SK-N-SH (cell line): ENCODE measurements around the gene BRINP3. TPM values are rescaled to one million over a fixed set of nuclear protein-coding genes. Genes with fewer than 3 reads are reported as not detected.
"Not testable (repeated sequence)": the region's sequence is repeated elsewhere in the genome, so short reads cannot be mapped to it uniquely, and the experiment has no call there.

Experiments
- CTCF ChIA-PET: fragments of 300-600, 350-600 bp; formaldehyde crosslinking; extraction: SDS; loops from one replicate; lab custom pipeline; 2021; lab: Yijun Ruan, JAX
- POLR2A ChIA-PET: fragments of 350-600 bp; sonication (Branson Sonifier 250); formaldehyde crosslinking; extraction: SDS; loops from one replicate; lab custom pipeline; 2020; ENCODE audit warnings: antibody characterized with exemption, inconsistent platforms; lab: Yijun Ruan, JAX
- DNase-seq: peaks from one replicate; pipeline ENCODE4 v3.0.0; 2012
- H2AFZ ChIP-seq: fragments of 200-600 bp; sonication (generic); 2 replicates; pipeline ENCODE4 v1.8.1; 2016; ENCODE audit warnings: antibody characterized with exemption, mild to moderate bottlenecking, low read depth
- H3F3A ChIP-seq: fragments of 200-600 bp; sonication (generic); replicated peaks from 2 replicates; pipeline ENCODE3; 2016; ENCODE audit warnings: antibody characterized with exemption, mild to moderate bottlenecking; ENCODE audit not compliant: insufficient read depth
- H3K27ac ChIP-seq, 2 experiments: fragments of 200-500 bp in 1 of 2; fragments of 200-600 bp in 1 of 2; sonication (Bioruptor generic) in 1 of 2; sonication (generic), shearing (Covaris generic) in 1 of 2; 2 replicates each; pipeline versions ENCODE4 v1.5.1 to v1.6.1; 2014 to 2016; ENCODE audit warnings: low read depth in 2 of 2, inconsistent platforms in 1 of 2, low read length in 1 of 2, mild to moderate bottlenecking in 1 of 2, mixed read lengths in 1 of 2
- H3K27me3 ChIP-seq: fragments of 200-600 bp; sonication (generic), shearing (Covaris generic); 2 replicates; pipeline ENCODE4 v1.6.1; 2016; ENCODE audit warnings: mixed run types; ENCODE audit not compliant: insufficient read depth
- H3K36me3 ChIP-seq, 2 experiments: fragments of 200-500 bp in 1 of 2; fragments of 200-600 bp in 1 of 2; sonication (Bioruptor generic) in 1 of 2; sonication (generic) in 1 of 2; replicated peaks in 1 of 2; 2 replicates each; pipeline versions ENCODE3 to v1.5.1; 2014 to 2016; ENCODE audit warnings: low read length in 1 of 2, mild to moderate bottlenecking in 1 of 2; ENCODE audit not compliant: insufficient read depth in 2 of 2, control insufficient read depth in 1 of 2
- H3K4me1 ChIP-seq, 2 experiments: fragments of 200-500 bp in 1 of 2; fragments of 200-600 bp in 1 of 2; sonication (Bioruptor generic) in 1 of 2; sonication (generic), shearing (Covaris generic) in 1 of 2; 2 replicates each; pipeline versions ENCODE4 v1.5.1 to v1.6.1; 2014 to 2016; ENCODE audit warnings: low read depth in 1 of 2, low read length in 1 of 2, mixed run types in 1 of 2; ENCODE audit not compliant: insufficient read depth in 2 of 2, control insufficient read depth in 1 of 2
- H3K4me2 ChIP-seq: fragments of 200-600 bp; sonication (generic), shearing (Covaris generic); 2 replicates; pipeline ENCODE4 v1.6.1; 2017; ENCODE audit warnings: mixed run types
- H3K4me3 ChIP-seq, 2 experiments: fragments of 200-500 bp in 1 of 2; fragments of 200-600 bp in 1 of 2; sonication (Bioruptor generic) in 1 of 2; sonication (generic), shearing (Covaris generic) in 1 of 2; 2 replicates each; pipeline versions ENCODE4 v1.5.1 to v1.8.1; 2014 to 2016; ENCODE audit warnings: low read depth in 2 of 2, inconsistent platforms in 1 of 2, low read length in 1 of 2, mild to moderate bottlenecking in 1 of 2, mixed read lengths in 1 of 2, moderate library complexity in 1 of 2
- H3K79me2 ChIP-seq: fragments of 200-600 bp; sonication (generic); 2 replicates; pipeline ENCODE4 v1.8.1; 2017; ENCODE audit warnings: mild to moderate bottlenecking; ENCODE audit not compliant: insufficient read depth
- H3K9ac ChIP-seq: fragments of 200-600 bp; sonication (generic); 2 replicates; pipeline ENCODE4 v1.6.1; 2017; ENCODE audit warnings: mixed run types
- H3K9me2 ChIP-seq: fragments of 200-600 bp; sonication (generic); 2 replicates; pipeline ENCODE4 v1.6.1; 2017; ENCODE audit warnings: mixed run types
- H3K9me3 ChIP-seq: fragments of 200-600 bp; sonication (generic); 2 replicates; pipeline ENCODE4 v1.6.1; 2017; ENCODE audit warnings: mixed run types, mild to moderate bottlenecking, moderate library complexity
- H4K20me1 ChIP-seq: fragments of 200-600 bp; sonication (generic); 2 replicates; pipeline ENCODE4 v1.6.1; 2017; ENCODE audit warnings: mild to moderate bottlenecking, mixed run types; ENCODE audit not compliant: insufficient read depth
- GATA2 ChIP-seq: sonication (generic); formaldehyde crosslinking; IDR thresholded peaks from 2 replicates; pipeline ENCODE4 v1.5.0; 2020; ENCODE audit warnings: mild to moderate bottlenecking, missing genetic modification reagents
- NRF1 ChIP-seq: IDR thresholded peaks from 2 replicates; pipeline ENCODE4 v1.6.1; 2012; ENCODE audit warnings: low read depth, mild to moderate bottlenecking, low read length
- POLR2AphosphoS5 ChIP-seq: IDR thresholded peaks from 2 replicates; pipeline ENCODE4 v1.6.1; 2012; ENCODE audit warnings: low read depth, low read length
- RAD21 ChIP-seq: IDR thresholded peaks from 2 replicates; pipeline ENCODE4 v1.6.1; 2012; ENCODE audit warnings: mild to moderate bottlenecking, low read length
- RCOR1 ChIP-seq: fragments of 150-350 bp; IDR thresholded peaks from 2 replicates; pipeline ENCODE4 v1.6.1; 2017; ENCODE audit warnings: antibody characterized with exemption, low read length
- SIN3A ChIP-seq: IDR thresholded peaks from 2 replicates; pipeline ENCODE4 v1.6.1; 2012; ENCODE audit warnings: low read depth, mild to moderate bottlenecking, low read length, moderate library complexity, borderline replicate concordance
- WGBS: methylation state at CpG from one replicate; pipeline ENCODE4 v1.1.6; 2017; ENCODE audit warnings: low lambda C conversion rate; 5-methylcytosine and 5-hydroxymethylcytosine counted together
- polyA plus RNA-seq, 3 experiments: library from polyadenylated mRNA; depleted of rRNA; stranded (reverse); fragments of >200 nt; gene quantifications; 2 replicates each; pipeline ENCODE4 v1.2.3, GENCODE V29; 2012
- TF ChIP-seq, protein P1 (sequence below): IDR thresholded peaks from 2 replicates; pipeline ENCODE4 v1.6.1; 2012; ENCODE audit warnings: mild to moderate bottlenecking, low read depth, low read length, moderate library complexity

The BRINP3 gene
- polyA plus RNA-seq, 1 of the 3 experiments (the other 2 are of a cell fraction), result not detected

DNA sequence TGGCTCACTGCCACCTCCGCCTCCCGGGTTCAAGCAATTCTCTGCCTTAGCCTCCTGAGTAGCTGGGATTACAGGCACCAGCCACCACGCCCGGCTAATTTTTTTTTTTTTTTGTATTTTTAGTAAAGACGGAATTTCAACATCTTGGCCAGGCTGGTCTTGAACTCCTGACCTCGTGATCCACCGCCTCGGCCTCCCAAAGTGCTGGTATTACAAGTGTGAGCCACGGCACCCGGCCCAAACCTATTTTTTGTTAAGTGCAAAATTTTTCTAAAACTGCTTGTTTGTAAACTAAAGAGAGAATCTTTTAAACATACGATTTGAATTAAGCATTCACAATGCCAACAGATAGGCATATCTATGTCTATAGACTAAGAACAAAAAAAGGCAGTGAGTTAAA is 357.1 kb downstream of the BRINP3 start:
- 90% methylated on average over 11 of the region's 11 CpGs for WGBS
- H4K20me1 ChIP-seq, H3F3A ChIP-seq, CTCF ChIA-PET, H2AFZ ChIP-seq, POLR2A ChIA-PET, H3K9ac ChIP-seq, H3K4me3 ChIP-seq, H3K4me2 ChIP-seq, DNase-seq, H3K9me2 ChIP-seq, H3K4me1 ChIP-seq, H3K9me3 ChIP-seq, H3K79me2 ChIP-seq, H3K36me3 ChIP-seq, H3K27ac ChIP-seq, H3K27me3 ChIP-seq: not testable (repeated sequence)

DNA sequence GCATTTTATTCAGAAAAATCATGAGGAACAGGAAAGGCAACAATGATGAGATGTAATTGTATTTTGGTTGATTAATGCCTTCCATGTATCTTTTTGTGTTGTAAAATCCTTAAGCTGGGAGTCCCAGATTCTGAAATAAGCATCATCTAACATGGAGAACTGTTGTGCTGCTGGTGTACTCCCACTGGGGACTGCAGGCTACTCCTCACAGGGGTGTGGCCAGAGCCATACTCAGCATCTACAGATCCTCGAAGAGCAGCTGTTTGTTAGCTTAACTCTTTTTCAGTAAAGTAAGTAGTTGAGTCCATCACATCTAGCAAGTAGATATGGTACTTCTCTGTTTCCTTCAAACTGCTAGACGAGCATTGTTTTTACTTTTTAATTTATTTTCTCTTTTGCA is 358.0 kb downstream of the BRINP3 start:
- H4K20me1 ChIP-seq, result no peaks in the 10 kb centered on the region
- ChIA-PET CTCF (no interaction called here), POLR2A (no interaction called here)
- WGBS, result 71% methylated on average over 2 of the region's 2 CpGs
- H3K36me3 ChIP-seq, result no peaks in the 10 kb centered on the region
- no peaks in the 10 kb centered on the region for H3K4me1 ChIP-seq
- no peak overlapping the region for H2AFZ ChIP-seq
- no peak overlapping the region for H3K27ac ChIP-seq
- no peaks in the 10 kb centered on the region for H3K27me3 ChIP-seq
- DNase-seq, result no peak
- no peak for TF ChIP-seq RCOR1
- no peaks in the 10 kb centered on the region for H3K79me2 ChIP-seq
- H3F3A ChIP-seq, result no peaks in the 10 kb centered on the region
- H3K4me3 ChIP-seq, result no peak overlapping the region
- no peaks in the 10 kb centered on the region for H3K9me2 ChIP-seq
- no peak overlapping the region for H3K9ac ChIP-seq
- no peak overlapping the region for H3K4me2 ChIP-seq
- H3K9me3 ChIP-seq, result no peaks in the 10 kb centered on the region

DNA sequence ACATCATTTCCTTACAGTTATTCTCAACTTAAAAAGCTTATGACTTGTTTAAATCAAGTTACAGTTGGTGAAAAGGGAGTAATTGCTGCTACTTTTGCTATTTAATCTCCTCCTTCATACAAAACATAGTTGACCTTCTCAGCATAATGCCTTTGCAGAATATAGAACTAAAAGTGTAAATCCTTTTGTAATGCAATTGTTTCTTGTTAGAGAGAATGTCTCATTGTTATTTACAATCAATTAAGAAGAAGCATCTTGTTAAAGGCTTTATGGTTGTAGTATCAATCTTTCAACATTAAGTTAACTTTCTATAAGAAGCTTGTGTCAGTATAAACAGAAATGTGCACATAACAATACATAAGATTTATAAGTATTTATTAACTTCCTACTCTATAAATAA is 360.7 kb downstream of the BRINP3 start:
- Histone ChIP-seq H3K79me2 (no peaks in the 10 kb centered on the region), H4K20me1 (no peaks in the 10 kb centered on the region), H3K27me3 (no peaks in the 10 kb centered on the region), H3K4me3 (no peak overlapping the region), H2AFZ (no peak overlapping the region), H3K9me3 (no peaks in the 10 kb centered on the region), H3K9me2 (no peaks in the 10 kb centered on the region), H3F3A (no peaks in the 10 kb centered on the region), H3K4me2 (no peak overlapping the region), H3K4me1 (no peaks in the 10 kb centered on the region), H3K27ac (no peak overlapping the region), H3K9ac (no peak overlapping the region), H3K36me3 (no peaks in the 10 kb centered on the region)
- POLR2A ChIA-PET, result no interaction called here
- CTCF ChIA-PET, result no interaction called here
- DNase-seq, result no peak
- TF ChIP-seq RAD21 (no peak), GATA2 (CRISPR knock-in tag) (no peak), SIN3A (no peak), NRF1 (no peak), POLR2AphosphoS5 (no peak)
- TF ChIP-seq, protein P1, sequence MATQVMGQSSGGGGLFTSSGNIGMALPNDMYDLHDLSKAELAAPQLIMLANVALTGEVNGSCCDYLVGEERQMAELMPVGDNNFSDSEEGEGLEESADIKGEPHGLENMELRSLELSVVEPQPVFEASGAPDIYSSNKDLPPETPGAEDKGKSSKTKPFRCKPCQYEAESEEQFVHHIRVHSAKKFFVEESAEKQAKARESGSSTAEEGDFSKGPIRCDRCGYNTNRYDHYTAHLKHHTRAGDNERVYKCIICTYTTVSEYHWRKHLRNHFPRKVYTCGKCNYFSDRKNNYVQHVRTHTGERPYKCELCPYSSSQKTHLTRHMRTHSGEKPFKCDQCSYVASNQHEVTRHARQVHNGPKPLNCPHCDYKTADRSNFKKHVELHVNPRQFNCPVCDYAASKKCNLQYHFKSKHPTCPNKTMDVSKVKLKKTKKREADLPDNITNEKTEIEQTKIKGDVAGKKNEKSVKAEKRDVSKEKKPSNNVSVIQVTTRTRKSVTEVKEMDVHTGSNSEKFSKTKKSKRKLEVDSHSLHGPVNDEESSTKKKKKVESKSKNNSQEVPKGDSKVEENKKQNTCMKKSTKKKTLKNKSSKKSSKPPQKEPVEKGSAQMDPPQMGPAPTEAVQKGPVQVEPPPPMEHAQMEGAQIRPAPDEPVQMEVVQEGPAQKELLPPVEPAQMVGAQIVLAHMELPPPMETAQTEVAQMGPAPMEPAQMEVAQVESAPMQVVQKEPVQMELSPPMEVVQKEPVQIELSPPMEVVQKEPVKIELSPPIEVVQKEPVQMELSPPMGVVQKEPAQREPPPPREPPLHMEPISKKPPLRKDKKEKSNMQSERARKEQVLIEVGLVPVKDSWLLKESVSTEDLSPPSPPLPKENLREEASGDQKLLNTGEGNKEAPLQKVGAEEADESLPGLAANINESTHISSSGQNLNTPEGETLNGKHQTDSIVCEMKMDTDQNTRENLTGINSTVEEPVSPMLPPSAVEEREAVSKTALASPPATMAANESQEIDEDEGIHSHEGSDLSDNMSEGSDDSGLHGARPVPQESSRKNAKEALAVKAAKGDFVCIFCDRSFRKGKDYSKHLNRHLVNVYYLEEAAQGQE, result no peak
